GM23338 (cell line): ENCODE data around the gene ZNF267.
"Not testable (repeated sequence)": the region's sequence is repeated elsewhere in the genome, so short reads cannot be mapped to it uniquely, and the experiment has no call there.

Experiments used
- CREB1 ChIP-seq: fragments of 250-450 bp; sonication (Bioruptor Pico); IDR thresholded peaks from 2 replicates; pipeline ENCODE4 v1.5.0; 2020; ENCODE audit warnings: low read depth, mild to moderate bottlenecking, moderate library complexity
- CTCF ChIP-seq, 2 experiments: fragments of 200-600 bp in 1 of 2; sonication (generic) in 1 of 2; conservative IDR thresholded peaks; 2 replicates each; pipeline versions ENCODE4 v1.5.1 to v1.6.1; 2016 to 2017; ENCODE audit warnings: antibody characterized with exemption in 2 of 2, low read depth in 2 of 2, mild to moderate bottlenecking in 2 of 2, moderate library complexity in 1 of 2
- EZH2 ChIP-seq: fragments of 200-600 bp; sonication (generic); IDR thresholded peaks from one replicate; pipeline ENCODE4 v1.8.0; 2017; ENCODE audit warnings: antibody characterized with exemption, mild to moderate bottlenecking, low read depth; ENCODE audit not compliant: unreplicated experiment
- EZH2phosphoT487 ChIP-seq: fragments of 200-600 bp; sonication (generic); IDR thresholded peaks from one replicate; pipeline ENCODE4 v1.8.1; 2018; ENCODE audit warnings: antibody characterized with exemption; ENCODE audit not compliant: unreplicated experiment
- JUNB ChIP-seq: IDR thresholded peaks from one replicate; pipeline ENCODE4 v1.6.1; 2016; ENCODE audit warnings: antibody characterized with exemption; ENCODE audit not compliant: unreplicated experiment
- NANOG ChIP-seq: IDR thresholded peaks from 2 replicates; pipeline ENCODE4 v1.6.1; 2016; ENCODE audit warnings: antibody characterized with exemption, borderline replicate concordance
- POLR2AphosphoS5 ChIP-seq: IDR thresholded peaks from 2 replicates; pipeline ENCODE4 v1.6.1; 2016; ENCODE audit warnings: antibody characterized with exemption, low read depth
- STAT1 ChIP-seq: IDR thresholded peaks from one replicate; pipeline ENCODE4 v1.6.1; 2016; ENCODE audit warnings: antibody characterized with exemption; ENCODE audit not compliant: unreplicated experiment
- ZNF114 ChIP-seq: fragments of 250-450 bp; sonication (Bioruptor Pico); IDR thresholded peaks from 2 replicates; pipeline ENCODE4 v1.5.0; 2020; ENCODE audit warnings: mild to moderate bottlenecking, moderate library complexity
- TF ChIP-seq, protein P1 (sequence below): IDR thresholded peaks from one replicate; pipeline ENCODE4 v1.6.1; 2018; ENCODE audit warnings: antibody characterized with exemption; ENCODE audit not compliant: unreplicated experiment
- TF ChIP-seq, protein P2 (sequence below): IDR thresholded peaks from 2 replicates; pipeline ENCODE4 v1.6.1; 2016; ENCODE audit warnings: antibody characterized with exemption

- TF ChIP-seq CTCF (conservative IDR thresholded peaks at IDR 0.05; ENCODE audit: low read depth in 2 of 2); STAT1; NANOG; EZH2; POLR2AphosphoS5; EZH2phosphoT487; CREB1 (CRISPR knock-in tag); JUNB; ZNF114 (CRISPR knock-in tag): not testable (repeated sequence)
- TF ChIP-seq, protein P1, sequence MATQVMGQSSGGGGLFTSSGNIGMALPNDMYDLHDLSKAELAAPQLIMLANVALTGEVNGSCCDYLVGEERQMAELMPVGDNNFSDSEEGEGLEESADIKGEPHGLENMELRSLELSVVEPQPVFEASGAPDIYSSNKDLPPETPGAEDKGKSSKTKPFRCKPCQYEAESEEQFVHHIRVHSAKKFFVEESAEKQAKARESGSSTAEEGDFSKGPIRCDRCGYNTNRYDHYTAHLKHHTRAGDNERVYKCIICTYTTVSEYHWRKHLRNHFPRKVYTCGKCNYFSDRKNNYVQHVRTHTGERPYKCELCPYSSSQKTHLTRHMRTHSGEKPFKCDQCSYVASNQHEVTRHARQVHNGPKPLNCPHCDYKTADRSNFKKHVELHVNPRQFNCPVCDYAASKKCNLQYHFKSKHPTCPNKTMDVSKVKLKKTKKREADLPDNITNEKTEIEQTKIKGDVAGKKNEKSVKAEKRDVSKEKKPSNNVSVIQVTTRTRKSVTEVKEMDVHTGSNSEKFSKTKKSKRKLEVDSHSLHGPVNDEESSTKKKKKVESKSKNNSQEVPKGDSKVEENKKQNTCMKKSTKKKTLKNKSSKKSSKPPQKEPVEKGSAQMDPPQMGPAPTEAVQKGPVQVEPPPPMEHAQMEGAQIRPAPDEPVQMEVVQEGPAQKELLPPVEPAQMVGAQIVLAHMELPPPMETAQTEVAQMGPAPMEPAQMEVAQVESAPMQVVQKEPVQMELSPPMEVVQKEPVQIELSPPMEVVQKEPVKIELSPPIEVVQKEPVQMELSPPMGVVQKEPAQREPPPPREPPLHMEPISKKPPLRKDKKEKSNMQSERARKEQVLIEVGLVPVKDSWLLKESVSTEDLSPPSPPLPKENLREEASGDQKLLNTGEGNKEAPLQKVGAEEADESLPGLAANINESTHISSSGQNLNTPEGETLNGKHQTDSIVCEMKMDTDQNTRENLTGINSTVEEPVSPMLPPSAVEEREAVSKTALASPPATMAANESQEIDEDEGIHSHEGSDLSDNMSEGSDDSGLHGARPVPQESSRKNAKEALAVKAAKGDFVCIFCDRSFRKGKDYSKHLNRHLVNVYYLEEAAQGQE = not testable (repeated sequence)
- TF ChIP-seq, protein P2, sequence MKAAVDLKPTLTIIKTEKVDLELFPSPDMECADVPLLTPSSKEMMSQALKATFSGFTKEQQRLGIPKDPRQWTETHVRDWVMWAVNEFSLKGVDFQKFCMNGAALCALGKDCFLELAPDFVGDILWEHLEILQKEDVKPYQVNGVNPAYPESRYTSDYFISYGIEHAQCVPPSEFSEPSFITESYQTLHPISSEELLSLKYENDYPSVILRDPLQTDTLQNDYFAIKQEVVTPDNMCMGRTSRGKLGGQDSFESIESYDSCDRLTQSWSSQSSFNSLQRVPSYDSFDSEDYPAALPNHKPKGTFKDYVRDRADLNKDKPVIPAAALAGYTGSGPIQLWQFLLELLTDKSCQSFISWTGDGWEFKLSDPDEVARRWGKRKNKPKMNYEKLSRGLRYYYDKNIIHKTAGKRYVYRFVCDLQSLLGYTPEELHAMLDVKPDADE = not testable (repeated sequence)
These were observed 37.2 kb upstream of the ZNF267 start for GRCh38 chr16:31836396-31836795.
